ENCODE results near the gene TEX22. TPM values are rescaled to one million over a fixed set of nuclear protein-coding genes. Genes with fewer than 3 reads are reported as not detected.

Gene TEX22
- total and polyA plus RNA-seq, 2 donors (not counting 1 experiment from before 2014, with no cell fraction given) = 1.7 to 7.0 TPM

- CTCF ChIA-PET = no interaction called here
- Histone ChIP-seq H3K9ac (ENCODE audit: low read length) (no peak overlapping the region), H3K9me3 (ENCODE audit: control extremely low read depth in 1 of 3, control insufficient read depth in 2 of 3, insufficient read depth in 1 of 3, low read length in 2 of 3) (peaks cover 0 to 11% (median 4%) of the 10 kb centered on the region in 3 donors), H2AFZ (ENCODE audit: insufficient read depth, low read depth, low read length, poor library complexity, severe bottlenecking) (no peak overlapping the region), H4K20me1 (ENCODE audit: control insufficient read depth, insufficient read depth, low read length, poor library complexity, severe bottlenecking) (peaks cover 74% of the 10 kb centered on the region), H3K4me2 (replicated peaks; ENCODE audit: low read depth, low read length, poor library complexity, severe bottlenecking) (no peak overlapping the region), H3K27me3 (replicated peaks in 1 of 4; ENCODE audit: control extremely low read depth in 1 of 4, control insufficient read depth in 3 of 4, insufficient read depth in 4 of 4, low read length in 3 of 4) (no peaks in the 10 kb centered on the region), H3K79me2 (ENCODE audit: control insufficient read depth, insufficient read depth, low read length) (peaks cover 82% of the 10 kb centered on the region), H3K4me1 (ENCODE audit: control insufficient read depth in 2 of 2, insufficient read depth in 2 of 2, low read length in 2 of 2) (peaks cover 0 to 16% of the 10 kb centered on the region in 2 donors), H3K27ac (ENCODE audit: low read length in 2 of 2) (no peak overlapping the region), H3K4me3 (ENCODE audit: control extremely low read depth in 1 of 5, extremely low read depth in 1 of 5, insufficient read depth in 1 of 5, low read depth in 2 of 5, low read length in 4 of 5) (no peak overlapping the region), H3K36me3 (replicated peaks in 1 of 2; ENCODE audit: control extremely low read depth in 1 of 2, control insufficient read depth in 1 of 2, extremely low read depth in 1 of 2, insufficient read depth in 2 of 2, low read length in 1 of 2) (peaks cover 0 to 5% of the 10 kb centered on the region in 2 experiments)
- WGBS (ENCODE audit: insufficient coverage) = 97% methylated on average over 18 of the region's 18 CpGs
- H3K9me3 Mint-ChIP-seq (ENCODE audit: insufficient read depth) = no peaks in the 10 kb centered on the region
- no peaks in the 10 kb centered on the region for H3K27me3 Mint-ChIP-seq
- ATAC-seq (ENCODE audit: low read depth) (no peak), DNase-seq (no peak)
- TF ChIP-seq EZH2 (IDR thresholded peaks at IDR 0.05; ENCODE audit: borderline replicate concordance, insufficient read depth, low read depth, low read length, poor library complexity, severe bottlenecking) = no peak
- intact Hi-C loops (cut with micrococcal nuclease) = no loop called here
- no peak overlapping the region for H3K27ac Mint-ChIP-seq
- POLR2A ChIA-PET = interaction anchor here (0.6 kb wide), 1 partner anchor 9 kb away, joined by 9 read pairs; no protein-coding TSS in a partner anchor
- H3K4me1 Mint-ChIP-seq = peaks cover 20% of the 10 kb centered on the region
- no peak overlapping the region for H3K4me3 Mint-ChIP-seq
These were observed 39.6 kb downstream of the TEX22 start for GRCh38 chr14:105437723-105438500.

- intact Hi-C loops (cut with micrococcal nuclease) = no loop called here
- Histone ChIP-seq H4K20me1 (ENCODE audit: control insufficient read depth, insufficient read depth, low read length, poor library complexity, severe bottlenecking) (peaks cover 67% of the 10 kb centered on the region), H3K27ac (ENCODE audit: low read length in 2 of 2) (no peak overlapping the region), H3K9me3 (ENCODE audit: control extremely low read depth in 1 of 3, control insufficient read depth in 2 of 3, insufficient read depth in 1 of 3, low read length in 2 of 3) (peaks cover 0 to 11% (median 4%) of the 10 kb centered on the region in 3 donors), H3K9ac (ENCODE audit: low read length) (no peak overlapping the region), H3K79me2 (ENCODE audit: control insufficient read depth, insufficient read depth, low read length) (peaks cover 71% of the 10 kb centered on the region), H3K27me3 (replicated peaks in 1 of 4; ENCODE audit: control extremely low read depth in 1 of 4, control insufficient read depth in 3 of 4, insufficient read depth in 4 of 4, low read length in 3 of 4) (no peaks in the 10 kb centered on the region), H3K4me3 (ENCODE audit: control extremely low read depth in 1 of 5, extremely low read depth in 1 of 5, insufficient read depth in 1 of 5, low read depth in 2 of 5, low read length in 4 of 5) (no peak overlapping the region), H2AFZ (ENCODE audit: insufficient read depth, low read depth, low read length, poor library complexity, severe bottlenecking) (no peak overlapping the region), H3K4me2 (replicated peaks; ENCODE audit: low read depth, low read length, poor library complexity, severe bottlenecking) (no peak overlapping the region), H3K36me3 (replicated peaks in 1 of 2; ENCODE audit: control extremely low read depth in 1 of 2, control insufficient read depth in 1 of 2, extremely low read depth in 1 of 2, insufficient read depth in 2 of 2, low read length in 1 of 2) (peaks cover 0 to 5% of the 10 kb centered on the region in 2 experiments), H3K4me1 (ENCODE audit: control insufficient read depth in 2 of 2, insufficient read depth in 2 of 2, low read length in 2 of 2) (peaks cover 0 to 16% of the 10 kb centered on the region in 2 donors)
- no peak for TF ChIP-seq EZH2 (IDR thresholded peaks at IDR 0.05; ENCODE audit: borderline replicate concordance, insufficient read depth, low read depth, low read length, poor library complexity, severe bottlenecking)
- TF ChIP-seq CTCF (IDR thresholded peaks at IDR 0.05) = no peak
- DNase-seq (no peak), ATAC-seq (ENCODE audit: low read depth) (no peak)
- no peak overlapping the region for H3K4me3 Mint-ChIP-seq
- no peaks in the 10 kb centered on the region for H3K9me3 Mint-ChIP-seq (ENCODE audit: insufficient read depth)
- no peaks in the 10 kb centered on the region for H3K27me3 Mint-ChIP-seq
- peaks cover 20% of the 10 kb centered on the region for H3K4me1 Mint-ChIP-seq
- WGBS (ENCODE audit: insufficient coverage) = 94% methylated on average over 8 of the region's 11 CpGs
- CTCF ChIA-PET = no interaction called here
- POLR2A ChIA-PET = no interaction called here
- H3K27ac Mint-ChIP-seq = no peak overlapping the region
These were observed 40.8 kb downstream of the TEX22 start for GRCh38 chr14:105439179-105439578.
